Measurements from ENCODE around the gene WNK2. TPM values are rescaled to one million over a fixed set of nuclear protein-coding genes. Genes with fewer than 3 reads are reported as not detected.
A peak's percentile ranks its signal among the peaks of the same experiment; 100 is the strongest.

Gene WNK2
- total RNA-seq, 1 experiment from 2014 or later: 8.9 TPM

- DNase-seq (ENCODE audit: low spot score): no peak
- in situ Hi-C loops (cut with HindIII; ENCODE audit: low sequenced_read_pairs): no loop called here
Measured at GRCh38 chr9:93258818-93259489, 75.0 kb downstream of the WNK2 start.

DNA sequence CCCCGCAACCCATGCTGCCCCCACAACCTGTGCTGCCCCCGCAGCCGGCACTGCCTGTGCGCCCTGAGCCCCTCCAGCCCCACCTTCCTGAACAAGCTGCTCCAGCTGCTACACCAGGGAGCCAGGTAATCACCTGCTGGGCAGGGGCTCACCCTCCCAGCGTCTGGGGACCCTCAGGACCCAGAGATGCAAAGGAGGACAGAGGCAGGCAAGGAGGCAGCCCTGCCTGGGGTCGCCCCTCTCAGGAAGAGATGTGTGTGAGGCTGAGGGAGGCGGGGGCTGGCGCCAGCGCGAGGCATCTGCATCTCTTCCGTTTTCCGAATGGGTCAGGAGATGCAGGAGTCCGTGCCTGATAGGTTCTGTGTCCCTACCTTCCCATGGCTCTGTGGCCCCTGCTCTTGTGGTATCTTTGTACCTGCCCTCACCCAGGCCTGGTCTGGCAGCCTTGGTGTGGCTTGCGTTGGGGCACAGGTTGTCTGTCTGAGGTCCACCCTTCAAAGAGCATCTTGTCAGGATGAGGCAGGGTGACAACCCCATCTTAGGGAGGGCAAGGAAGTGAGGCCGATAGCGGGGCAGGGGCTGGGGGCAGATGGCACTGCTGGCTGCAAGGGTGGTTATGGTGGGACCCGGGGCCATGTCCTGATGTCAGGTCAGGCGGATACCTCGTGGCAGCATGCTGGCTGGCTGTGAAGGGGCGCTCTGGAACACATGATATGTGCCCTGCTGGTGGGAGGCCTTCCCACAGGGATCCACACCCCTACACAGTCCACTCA is 75.7 kb downstream of the WNK2 start:
- no peak for DNase-seq (ENCODE audit: low spot score)
- in situ Hi-C loops (cut with HindIII; ENCODE audit: low sequenced_read_pairs): no loop called here

DNA sequence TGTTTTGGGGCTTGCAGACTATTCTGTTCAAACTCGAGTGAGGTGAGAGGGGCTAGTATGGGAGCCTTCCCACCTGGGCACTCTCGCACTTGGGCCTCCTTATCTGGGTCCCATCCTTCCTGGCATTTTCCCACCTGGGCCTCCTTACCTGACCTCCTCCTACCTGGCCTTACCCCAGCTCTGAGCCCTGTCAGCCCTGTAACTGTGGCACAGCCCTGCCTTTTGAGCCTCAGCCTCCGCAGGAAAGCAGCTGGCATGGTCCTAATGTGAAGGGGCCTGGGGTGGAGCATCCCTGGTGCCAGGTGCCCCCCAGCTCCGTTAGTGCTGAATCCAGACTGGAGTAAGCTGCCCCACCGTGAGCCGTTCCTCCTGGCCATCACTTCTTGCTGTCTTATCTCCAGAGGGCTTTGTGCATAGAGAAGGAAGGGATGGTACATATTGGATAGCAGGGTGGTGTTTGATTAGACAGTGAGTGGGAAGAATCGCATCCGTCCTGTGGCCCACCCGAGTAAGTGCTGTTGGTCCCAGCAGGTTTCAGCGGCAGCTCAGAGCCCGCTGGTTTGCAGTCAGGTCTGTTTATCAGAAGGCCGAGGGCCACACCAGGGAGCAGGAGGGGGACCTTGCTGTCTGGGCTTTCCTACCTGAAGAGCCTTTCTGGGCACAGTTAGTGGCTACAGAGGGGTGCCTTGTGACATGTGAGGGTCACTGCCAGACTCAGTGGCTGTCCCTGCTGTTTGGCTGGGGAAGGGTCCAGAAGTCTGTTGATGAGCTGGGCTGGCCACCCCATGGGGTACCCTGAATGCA is 76.5 kb downstream of the WNK2 start:
- no peak for DNase-seq (ENCODE audit: low spot score)
- in situ Hi-C loops (cut with HindIII; ENCODE audit: low sequenced_read_pairs): no loop called here

DNA sequence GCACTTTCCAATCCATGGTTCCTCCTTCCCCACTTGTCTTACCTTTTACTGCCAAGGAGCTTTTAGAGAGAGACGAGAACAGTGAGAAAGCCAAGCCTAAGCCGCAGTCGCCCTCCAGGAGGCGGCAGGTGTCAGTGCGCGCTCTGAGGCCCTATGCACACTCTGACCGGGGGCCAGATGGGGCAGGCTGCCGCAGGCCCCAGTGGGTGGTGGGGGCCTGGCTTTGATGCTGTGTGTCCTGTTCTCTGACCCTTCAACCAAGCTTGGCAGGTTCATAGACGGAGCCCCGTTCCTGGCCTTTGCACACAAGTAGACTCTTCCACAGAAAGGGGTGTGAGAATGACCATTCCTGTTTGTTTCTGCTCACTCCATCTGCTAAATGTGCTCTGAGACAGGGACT is 77.3 kb downstream of the WNK2 start:
- peak; percentile 19 for DNase-seq (ENCODE audit: low spot score)
- in situ Hi-C loops (cut with HindIII; ENCODE audit: low sequenced_read_pairs): no loop called here

DNA sequence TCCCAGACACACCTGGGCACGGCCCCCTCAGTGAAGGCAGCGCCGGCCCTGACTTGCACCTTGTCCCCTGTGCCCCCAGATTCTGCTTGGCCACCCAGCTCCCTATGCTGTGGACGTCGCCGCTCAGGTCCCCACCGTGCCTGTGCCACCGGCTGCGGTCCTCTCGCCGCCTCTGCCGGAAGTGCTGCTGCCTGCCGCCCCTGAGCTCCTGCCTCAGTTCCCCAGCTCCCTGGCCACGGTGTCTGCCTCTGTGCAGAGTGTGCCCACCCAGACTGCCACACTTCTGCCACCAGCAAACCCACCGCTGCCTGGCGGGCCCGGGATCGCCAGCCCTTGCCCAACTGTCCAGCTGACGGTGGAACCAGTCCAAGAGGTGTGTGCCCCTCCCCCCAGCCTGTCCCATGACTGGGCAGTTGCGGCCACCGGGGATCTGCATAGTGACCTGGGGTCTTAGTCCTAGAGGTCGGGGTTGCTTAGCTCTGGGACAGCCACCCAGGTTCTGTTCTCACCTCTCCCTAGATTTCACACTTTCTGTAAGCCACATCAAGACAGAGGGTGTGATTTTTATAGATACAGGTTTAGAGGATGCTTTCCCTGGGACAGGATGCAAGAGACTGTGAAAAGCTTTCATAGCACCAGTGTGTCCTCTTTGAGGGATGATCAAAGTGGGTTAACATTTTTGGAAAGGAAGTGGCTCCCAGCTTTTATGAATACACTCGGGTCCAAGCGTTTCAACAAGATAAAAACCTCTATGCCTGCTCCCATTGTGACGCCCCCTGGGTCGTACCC is 78.0 kb downstream of the WNK2 start:
- no peak for DNase-seq (ENCODE audit: low spot score)
- in situ Hi-C loops (cut with HindIII; ENCODE audit: low sequenced_read_pairs): no loop called here

GRCh38 chr9:93262537-93263310 is 78.8 kb downstream of the WNK2 start:
- peak; percentile 27 for DNase-seq (ENCODE audit: low spot score)
- in situ Hi-C loops (cut with HindIII; ENCODE audit: low sequenced_read_pairs): no loop called here

DNA sequence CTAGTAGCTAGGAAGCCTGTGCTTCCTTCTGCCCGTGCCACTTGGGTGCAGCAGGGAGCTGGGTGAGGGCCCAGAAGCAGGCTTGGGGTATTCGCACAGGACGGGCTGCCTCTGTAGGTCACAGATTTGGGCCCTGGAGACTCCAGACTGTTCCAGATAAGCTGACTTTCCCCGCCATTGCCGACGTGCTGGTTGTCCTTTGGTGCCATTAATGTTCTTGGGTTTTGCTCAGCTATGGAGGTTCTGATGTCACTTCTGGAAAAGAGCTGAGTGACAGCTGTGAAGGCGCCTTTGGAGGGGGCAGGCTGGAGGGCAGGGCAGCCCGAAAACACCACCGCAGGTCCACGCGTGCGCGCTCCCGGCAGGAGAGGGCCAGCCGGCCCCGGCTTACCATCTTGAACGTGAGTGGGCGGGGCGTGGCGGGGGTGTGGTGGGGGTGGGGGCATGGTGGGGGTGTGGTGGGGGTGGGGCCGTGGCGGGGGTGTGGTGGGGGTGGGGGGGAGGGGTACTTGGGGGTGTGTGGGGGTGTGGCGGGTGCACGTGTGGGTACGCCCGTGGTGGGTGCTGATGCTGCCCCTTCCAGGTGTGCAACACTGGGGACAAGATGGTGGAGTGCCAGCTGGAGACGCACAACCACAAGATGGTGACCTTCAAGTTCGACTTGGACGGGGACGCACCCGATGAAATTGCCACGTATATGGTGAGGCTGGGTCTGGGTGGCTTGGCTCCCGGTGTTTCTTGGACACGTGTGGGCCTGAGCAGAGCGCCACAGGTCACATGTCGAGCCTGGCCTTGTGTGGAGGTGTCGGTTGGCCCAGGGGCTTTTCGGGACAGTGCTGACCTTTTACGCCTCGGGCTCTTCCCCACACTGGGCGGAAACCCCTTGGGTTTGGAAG is 79.6 kb downstream of the WNK2 start:
- in situ Hi-C loops (cut with HindIII; ENCODE audit: low sequenced_read_pairs): no loop called here
- DNase-seq (ENCODE audit: low spot score): no peak

- DNase-seq (ENCODE audit: low spot score): no peak
- in situ Hi-C loops (cut with HindIII; ENCODE audit: low sequenced_read_pairs): no loop called here
Measured at GRCh38 chr9:93264338-93265125, 80.6 kb downstream of the WNK2 start.

- DNase-seq (ENCODE audit: low spot score): no peak
- in situ Hi-C loops (cut with HindIII; ENCODE audit: low sequenced_read_pairs): no loop called here
Measured at GRCh38 chr9:93265301-93265971, 81.5 kb downstream of the WNK2 start.

DNA sequence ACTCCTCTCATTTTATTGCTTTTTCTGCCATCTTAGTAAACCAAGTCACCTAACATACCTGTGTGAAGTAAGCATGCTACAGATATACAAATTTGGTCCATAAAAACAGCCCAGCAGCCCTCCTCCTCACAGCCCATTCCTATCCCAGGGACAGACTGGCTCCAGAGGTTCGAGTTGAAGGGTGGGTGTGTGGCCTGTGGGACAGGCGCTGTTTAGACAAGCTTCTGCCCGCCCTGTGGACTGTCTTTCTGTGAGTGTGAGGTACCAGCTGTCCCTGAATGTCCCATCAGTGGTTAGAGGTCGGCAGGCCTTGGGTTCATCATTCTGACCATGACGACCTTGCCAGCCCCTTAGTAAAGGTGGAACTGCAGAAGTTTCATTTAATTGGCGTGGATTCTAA is 82.0 kb downstream of the WNK2 start:
- in situ Hi-C loops (cut with HindIII; ENCODE audit: low sequenced_read_pairs): no loop called here
- no peak for DNase-seq (ENCODE audit: low spot score)

DNA sequence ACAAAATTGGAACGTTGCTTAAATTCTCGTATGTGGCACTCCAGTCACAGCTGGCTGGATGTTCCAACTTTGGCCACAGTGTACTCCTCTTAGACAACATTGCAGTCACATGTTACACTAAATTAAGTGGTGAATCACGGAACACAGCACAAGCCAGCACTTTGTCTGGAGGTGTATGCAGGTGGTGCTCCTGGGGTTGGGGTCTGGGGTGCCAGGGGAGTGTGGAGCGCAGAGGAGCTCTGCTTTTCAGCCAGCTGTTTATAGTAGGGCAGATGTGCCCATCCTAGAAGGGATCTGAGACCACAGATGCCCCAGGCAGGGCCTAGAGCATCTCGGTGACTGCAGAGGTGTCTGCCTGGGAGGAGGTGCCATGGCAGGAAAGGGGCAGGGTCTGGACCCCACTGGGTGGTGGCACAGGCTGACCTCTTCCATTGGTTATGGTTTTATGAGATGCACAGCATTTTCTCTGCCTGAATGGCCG is 82.6 kb downstream of the WNK2 start:
- DNase-seq (ENCODE audit: low spot score): no peak
- in situ Hi-C loops (cut with HindIII; ENCODE audit: low sequenced_read_pairs): no loop called here

DNA sequence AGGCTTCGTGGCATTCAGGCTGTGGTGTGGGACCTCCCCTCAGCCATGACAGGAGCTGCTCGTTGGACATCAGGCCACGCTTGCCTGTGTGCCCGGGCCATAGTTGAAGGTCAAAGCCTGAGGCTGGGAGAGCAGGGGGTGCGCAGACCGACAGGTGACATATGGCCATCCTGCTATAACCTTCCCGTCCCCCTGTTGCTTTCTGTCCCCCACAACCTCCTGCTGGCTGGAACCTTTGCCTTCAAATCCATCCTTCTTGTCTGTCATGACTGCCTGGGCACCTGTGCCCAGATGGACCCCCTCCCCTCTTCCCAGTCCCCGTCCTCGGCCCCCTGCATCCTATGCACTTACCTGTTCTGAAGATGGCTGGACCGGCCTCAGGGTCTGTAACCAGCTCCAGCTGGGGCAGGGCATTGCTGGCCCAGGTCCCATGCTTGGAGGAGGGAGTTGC is 83.2 kb downstream of the WNK2 start:
- DNase-seq (ENCODE audit: low spot score): no peak
- in situ Hi-C loops (cut with HindIII; ENCODE audit: low sequenced_read_pairs): no loop called here

DNA sequence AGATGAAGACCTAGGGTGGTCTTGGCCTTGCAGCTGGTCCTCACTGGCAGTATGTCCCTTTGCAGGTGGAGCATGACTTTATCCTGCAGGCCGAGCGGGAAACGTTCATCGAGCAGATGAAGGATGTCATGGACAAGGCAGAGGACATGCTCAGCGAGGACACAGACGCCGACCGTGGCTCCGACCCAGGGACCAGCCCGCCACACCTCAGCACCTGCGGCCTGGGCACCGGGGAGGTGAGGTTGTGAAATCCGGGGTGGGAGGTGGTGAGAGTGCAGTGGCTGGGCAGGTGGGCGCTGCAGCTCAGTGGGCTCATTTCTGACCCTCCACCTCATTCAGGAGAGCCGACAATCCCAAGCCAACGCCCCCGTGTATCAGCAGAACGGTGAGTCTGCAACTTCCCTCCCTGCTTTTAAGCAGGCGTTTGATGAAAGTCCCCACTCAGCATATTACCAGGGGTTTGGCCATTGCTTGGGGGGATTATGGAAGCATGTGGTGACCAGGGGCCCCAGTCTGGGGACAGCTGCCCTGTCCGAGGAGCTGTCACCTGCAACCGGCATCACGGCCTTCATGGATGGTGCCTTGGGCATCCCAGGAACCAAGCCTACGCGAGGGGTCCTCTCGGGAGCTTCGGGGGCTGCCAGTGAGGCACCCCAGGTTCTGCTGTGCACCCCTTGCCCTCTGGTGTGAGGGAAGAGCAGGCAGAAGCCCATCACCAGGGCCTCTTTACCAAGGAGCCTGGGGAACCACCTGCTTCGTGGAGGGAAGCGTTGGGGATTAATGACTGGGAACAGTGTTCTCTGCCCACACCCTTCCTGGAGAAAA is 84.0 kb downstream of the WNK2 start:
- no peak for DNase-seq (ENCODE audit: low spot score)
- in situ Hi-C loops (cut with HindIII; ENCODE audit: low sequenced_read_pairs): no loop called here

GRCh38 chr9:93268551-93269314 is 84.8 kb downstream of the WNK2 start:
- in situ Hi-C loops (cut with HindIII; ENCODE audit: low sequenced_read_pairs): no loop called here

DNA sequence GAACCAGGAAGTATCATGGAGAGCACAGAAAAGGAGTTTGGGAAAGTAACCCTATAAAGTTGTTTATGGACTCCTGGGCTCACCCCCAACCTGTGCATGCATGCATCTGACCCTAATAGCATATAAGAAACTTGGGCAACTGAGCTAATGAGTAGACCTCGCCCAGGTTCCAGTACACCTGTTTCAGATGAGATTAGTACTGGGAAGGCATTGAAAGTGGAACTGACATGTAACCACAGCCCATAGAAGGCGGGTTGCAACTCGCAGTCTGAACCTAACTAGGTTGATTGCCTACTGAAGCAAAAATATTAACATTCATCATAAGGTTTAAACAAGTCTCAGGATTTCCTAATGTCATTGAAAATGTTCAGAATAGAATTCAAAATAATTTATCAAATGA is 87.0 kb downstream of the WNK2 start:
- in situ Hi-C loops (cut with HindIII; ENCODE audit: low sequenced_read_pairs): no loop called here
- no peak for DNase-seq (ENCODE audit: low spot score)

More at GRCh38 chr9:93268551-93269314, 84.8 kb downstream of the WNK2 start:
- DNase-seq (ENCODE audit: low spot score): no peak

Data from G401 (cell line).